Measurements from ENCODE around the gene AP3B1.

- no peak for TF ChIP-seq CTCF (IDR thresholded peaks at IDR 0.05)
- no peak for TF ChIP-seq POLR2A (IDR thresholded peaks at IDR 0.05)
Observed at GRCh38 chr5:78328585-78329173, 34.2 kb upstream of the AP3B1 start.
